BE2C (cell line): ENCODE results near the gene LRRTM4.

Experiments
- DNase-seq: peaks from one replicate; pipeline ENCODE4 v3.0.0-alpha.2; 2020
- H3K27me3 ChIP-seq: fragments of 250-450 bp; sonication (Bioruptor Pico); 2 replicates; pipeline ENCODE4 v1.5.1; 2020; ENCODE audit warnings: mild to moderate bottlenecking
- H3K36me3 ChIP-seq: fragments of 250-450 bp; sonication (Bioruptor Pico); 2 replicates; pipeline ENCODE4 v1.5.1; 2020; ENCODE audit warnings: mild to moderate bottlenecking
- H3K4me1 ChIP-seq: fragments of 250-450 bp; sonication (Bioruptor Pico); 2 replicates; pipeline ENCODE4 v1.5.1; 2020
- H3K4me3 ChIP-seq: 2 replicates; pipeline ENCODE4 v1.5.1; 2011; ENCODE audit warnings: low read depth, low read length
- H3K9me3 ChIP-seq: fragments of 250-450 bp; sonication (Bioruptor Pico); 2 replicates; pipeline ENCODE4 v1.5.1; 2020
- CTCF ChIP-seq: IDR thresholded peaks from 2 replicates; pipeline ENCODE4 v1.5.1; 2012; ENCODE audit warnings: mild to moderate bottlenecking, low read depth, low read length

The LRRTM4 gene

GRCh38 chr2:77428946-77429345 lies 93.2 kb downstream of the LRRTM4 start:
- DNase-seq = no peak
- TF ChIP-seq CTCF = no peak
- H3K36me3 ChIP-seq = no peaks in the 10 kb centered on the region
- H3K4me1 ChIP-seq = no peaks in the 10 kb centered on the region
- H3K27me3 ChIP-seq = no peaks in the 10 kb centered on the region
- no peaks in the 10 kb centered on the region for H3K9me3 ChIP-seq
- no peak overlapping the region for H3K4me3 ChIP-seq

- no peaks in the 10 kb centered on the region for H3K9me3 ChIP-seq
- H3K27me3 ChIP-seq = no peaks in the 10 kb centered on the region
- no peak for TF ChIP-seq CTCF
- H3K36me3 ChIP-seq = no peaks in the 10 kb centered on the region
- DNase-seq = no peak
- no peak overlapping the region for H3K4me3 ChIP-seq
- H3K4me1 ChIP-seq = no peaks in the 10 kb centered on the region
Measured at GRCh38 chr2:77421971-77422370, 100.2 kb downstream of the LRRTM4 start.

DNA sequence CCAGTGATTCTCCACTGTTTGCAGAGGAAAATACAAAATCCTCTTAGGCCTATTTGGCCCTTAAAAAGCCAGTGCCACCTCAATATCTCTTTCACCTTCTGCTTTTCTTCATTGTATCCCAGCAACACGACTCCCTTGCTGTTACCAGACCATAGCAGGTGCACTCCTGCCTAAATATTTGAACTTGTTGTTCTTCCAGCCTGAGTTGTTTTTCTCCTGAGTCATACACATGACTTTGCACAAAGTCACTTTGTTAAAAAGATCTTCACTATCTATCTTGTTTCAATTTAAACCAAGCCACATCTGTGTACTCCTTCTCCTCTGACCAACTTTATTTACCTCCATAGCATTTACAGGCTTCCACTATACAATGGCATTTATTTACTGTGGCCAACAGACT lies 103.6 kb downstream of the LRRTM4 start:
- Histone ChIP-seq H3K27me3 (no peaks in the 10 kb centered on the region), H3K4me1 (no peaks in the 10 kb centered on the region), H3K36me3 (no peaks in the 10 kb centered on the region), H3K4me3 (no peak overlapping the region), H3K9me3 (no peaks in the 10 kb centered on the region)
- no peak for DNase-seq
- no peak for TF ChIP-seq CTCF

DNA sequence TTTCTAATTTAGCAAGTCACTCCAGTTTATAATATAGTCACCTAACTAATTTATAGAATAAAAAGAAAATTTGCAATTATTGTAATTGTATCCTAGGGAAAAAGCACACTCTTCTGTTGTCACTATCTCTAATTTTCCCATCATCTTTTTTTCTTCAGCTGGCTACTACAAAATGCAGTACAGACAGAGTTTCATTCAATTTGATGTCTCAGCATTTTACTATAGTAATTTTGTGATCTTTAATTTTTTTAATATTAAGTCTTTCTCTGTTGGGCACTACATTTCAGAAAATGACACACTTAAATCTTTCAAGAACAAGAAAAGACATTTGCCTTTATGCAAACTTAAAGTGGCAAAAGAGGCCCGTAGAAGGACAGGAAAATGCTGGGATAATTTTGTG lies 118.0 kb downstream of the LRRTM4 start:
- Histone ChIP-seq H3K4me3 (no peak overlapping the region), H3K27me3 (no peaks in the 10 kb centered on the region), H3K4me1 (no peaks in the 10 kb centered on the region), H3K9me3 (no peaks in the 10 kb centered on the region), H3K36me3 (no peaks in the 10 kb centered on the region)
- TF ChIP-seq CTCF = no peak
- DNase-seq = no peak

GRCh38 chr2:77398970-77399600 lies 123.1 kb downstream of the LRRTM4 start:
- Histone ChIP-seq H3K4me3 (no peak overlapping the region), H3K36me3 (no peaks in the 10 kb centered on the region), H3K27me3 (no peaks in the 10 kb centered on the region), H3K9me3 (no peaks in the 10 kb centered on the region), H3K4me1 (no peaks in the 10 kb centered on the region)
- no peak for TF ChIP-seq CTCF
- no peak for DNase-seq

- H3K4me1 ChIP-seq = no peaks in the 10 kb centered on the region
- H3K27me3 ChIP-seq = no peaks in the 10 kb centered on the region
- no peak overlapping the region for H3K4me3 ChIP-seq
- DNase-seq = no peak
- H3K9me3 ChIP-seq = no peaks in the 10 kb centered on the region
- no peak for TF ChIP-seq CTCF
- H3K36me3 ChIP-seq = no peaks in the 10 kb centered on the region
Measured at GRCh38 chr2:77397763-77398162, 124.4 kb downstream of the LRRTM4 start.
